Suppressor macrophage (primary cell): ENCODE data around the gene ABLIM3.
A peak's percentile ranks its signal among the peaks of the same experiment; 100 is the strongest.

Experiments
- DNase-seq, 4 experiments: peaks; one replicate each; pipeline ENCODE4 v3.0.0-alpha.2; 2020 to 2022

The ABLIM3 gene

GRCh38 chr5:149220750-149221149 is 79.5 kb downstream of the ABLIM3 start:
- no peak for DNase-seq

- DNase-seq = no peak
Observed at GRCh38 chr5:149221326-149221725, 80.0 kb downstream of the ABLIM3 start.

DNA sequence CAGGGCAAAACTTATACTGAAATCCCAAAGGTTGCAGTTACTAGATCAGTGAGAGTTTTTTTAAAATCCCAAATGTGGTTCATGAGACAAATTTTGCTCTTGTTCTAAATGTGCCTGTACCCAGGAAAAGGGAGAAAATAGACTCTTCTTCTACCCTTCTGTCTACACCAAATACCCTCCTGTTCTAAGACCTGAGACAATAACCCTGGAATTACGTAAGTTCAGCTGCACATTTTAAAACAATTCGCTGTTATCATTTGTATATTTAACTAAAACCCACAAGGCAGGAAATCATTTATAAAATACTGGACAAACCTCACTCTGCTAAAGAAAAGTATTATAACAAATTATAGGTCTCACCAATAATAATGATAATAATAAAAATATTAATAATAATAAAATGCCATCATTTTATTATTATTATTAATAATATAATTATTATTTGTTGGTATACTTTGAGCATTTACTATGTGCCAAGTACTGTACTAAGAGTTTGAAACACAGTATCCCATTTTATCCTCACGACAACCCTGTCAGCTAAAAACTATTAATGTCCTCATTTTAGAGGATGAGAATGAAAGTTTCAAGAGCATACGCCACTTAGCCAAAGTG is 80.5 kb downstream of the ABLIM3 start:
- no peak for DNase-seq

DNA sequence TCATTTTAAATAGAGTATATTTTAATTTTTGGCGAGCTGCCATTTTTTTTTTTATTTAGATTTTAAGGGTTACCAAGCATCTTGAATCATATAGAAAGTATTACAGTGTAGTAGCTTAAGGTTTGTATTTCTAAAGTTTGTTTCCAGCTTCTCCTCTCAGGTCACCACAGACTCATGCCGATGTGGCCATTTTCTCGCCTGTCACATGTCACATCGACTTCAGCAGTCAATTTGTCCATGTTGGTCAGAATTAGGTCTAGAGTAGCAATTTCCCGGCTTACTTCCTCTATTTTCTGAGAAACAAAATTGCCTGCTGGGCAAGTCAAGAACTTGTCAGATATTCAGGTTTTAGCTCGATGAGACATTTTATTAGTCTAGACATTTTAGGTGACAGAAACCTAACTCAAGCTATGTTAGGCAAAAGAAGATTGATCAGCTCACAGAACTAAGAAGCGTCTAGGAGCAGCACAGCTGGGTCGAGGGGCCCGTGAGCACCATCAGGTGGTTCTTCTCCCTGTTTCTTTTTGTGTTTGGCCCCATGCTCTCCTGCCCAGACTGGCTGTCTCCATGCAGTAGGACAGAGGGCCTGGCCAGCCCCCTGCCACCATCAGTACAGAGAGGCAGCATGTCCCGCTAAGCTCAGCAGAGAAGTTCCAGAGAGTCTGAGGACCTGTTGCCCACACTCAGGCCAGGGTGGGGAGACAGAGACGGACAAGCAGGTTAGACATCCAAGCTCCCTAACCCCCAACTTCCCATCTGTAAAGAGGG is 82.0 kb downstream of the ABLIM3 start:
- DNase-seq = peak; percentile 67 to 87 (median 80)

- DNase-seq = no peak
Observed at GRCh38 chr5:149224282-149224681, 83.0 kb downstream of the ABLIM3 start.

DNA sequence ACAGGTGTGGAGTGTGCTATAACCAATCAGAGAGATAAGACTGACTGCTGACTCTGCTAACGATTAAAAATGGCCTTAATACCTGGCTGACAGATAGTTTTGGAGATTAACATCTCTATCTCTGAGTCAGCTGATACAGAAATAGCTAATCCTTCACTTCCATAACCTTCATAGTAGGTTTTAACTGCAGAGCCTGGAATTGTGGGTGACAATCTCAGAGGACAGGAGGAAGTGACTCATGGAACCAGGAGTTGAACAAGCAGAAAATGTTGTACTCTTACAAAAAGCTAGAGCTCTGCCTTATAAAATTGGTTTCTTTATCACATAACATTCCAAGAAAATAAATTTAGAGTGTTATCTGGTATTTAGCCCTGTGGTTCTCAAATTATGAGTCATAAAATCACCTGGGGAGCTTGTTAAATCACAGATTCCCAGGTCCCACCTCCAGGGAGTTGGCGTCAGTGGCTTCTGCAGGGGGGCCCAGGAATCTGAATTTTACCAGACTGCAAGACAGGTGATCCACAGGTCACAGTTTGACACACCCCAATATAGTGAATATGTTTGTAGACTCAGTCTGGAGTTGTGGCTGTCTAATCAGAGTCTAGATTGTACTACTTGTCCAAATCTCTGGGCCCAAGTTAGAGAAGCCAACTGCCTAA is 86.0 kb downstream of the ABLIM3 start:
- peak; percentile 15 to 67 (median 42) for DNase-seq

DNA sequence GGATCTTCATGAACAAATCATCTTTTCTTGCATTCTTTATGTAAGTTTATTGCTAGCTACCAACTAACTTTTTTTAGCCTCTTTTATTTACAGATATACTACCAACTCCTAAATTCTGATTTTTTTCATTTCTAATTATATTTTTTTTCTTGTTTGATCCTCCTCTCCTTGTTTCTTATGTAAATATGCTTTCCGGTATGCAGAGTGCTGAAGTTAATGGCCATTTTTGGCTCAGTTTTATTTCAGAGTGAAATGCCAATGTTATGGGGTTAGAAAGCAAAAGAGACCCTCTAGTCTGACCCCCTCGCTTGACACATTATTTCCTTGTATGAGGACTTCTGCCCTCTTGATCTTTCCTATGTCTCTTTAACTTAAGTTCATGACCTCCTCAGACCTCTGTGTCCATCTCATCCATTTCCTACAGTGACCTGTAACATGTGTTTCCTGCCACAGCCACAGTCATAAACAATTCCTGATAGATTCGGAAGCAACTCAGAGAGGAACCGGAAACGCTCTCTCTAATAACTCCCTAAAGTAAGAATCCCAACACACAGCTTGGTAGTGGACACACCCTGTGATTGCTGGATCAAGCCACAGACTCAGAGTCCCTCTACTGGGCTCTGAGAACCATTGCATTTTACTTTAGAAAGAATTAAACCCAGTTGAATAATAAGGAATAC is 87.5 kb downstream of the ABLIM3 start:
- peak; percentile 69 to 88 (median 79) for DNase-seq

GRCh38 chr5:149229298-149229937 is 88.1 kb downstream of the ABLIM3 start:
- DNase-seq = no peak

DNA sequence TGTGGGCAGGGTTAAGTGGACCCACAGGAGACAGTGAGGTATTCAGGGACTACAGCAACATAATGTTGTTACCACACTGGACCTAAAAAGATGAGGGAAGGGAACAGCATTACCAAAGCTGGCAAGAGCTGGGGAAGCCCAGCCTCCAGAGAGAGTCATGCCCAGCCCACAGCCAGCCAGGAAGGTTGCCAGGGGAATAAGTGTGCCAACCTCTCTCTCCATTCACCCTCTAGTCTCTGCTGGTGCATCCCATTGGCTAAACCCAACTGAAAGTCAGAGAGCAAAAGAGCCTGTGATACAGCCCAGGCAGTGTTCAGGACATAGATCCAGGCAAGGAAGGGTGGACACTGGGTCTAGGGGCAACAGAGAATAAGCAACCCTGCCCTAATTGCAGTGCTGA is 94.5 kb downstream of the ABLIM3 start:
- no peak for DNase-seq

DNA sequence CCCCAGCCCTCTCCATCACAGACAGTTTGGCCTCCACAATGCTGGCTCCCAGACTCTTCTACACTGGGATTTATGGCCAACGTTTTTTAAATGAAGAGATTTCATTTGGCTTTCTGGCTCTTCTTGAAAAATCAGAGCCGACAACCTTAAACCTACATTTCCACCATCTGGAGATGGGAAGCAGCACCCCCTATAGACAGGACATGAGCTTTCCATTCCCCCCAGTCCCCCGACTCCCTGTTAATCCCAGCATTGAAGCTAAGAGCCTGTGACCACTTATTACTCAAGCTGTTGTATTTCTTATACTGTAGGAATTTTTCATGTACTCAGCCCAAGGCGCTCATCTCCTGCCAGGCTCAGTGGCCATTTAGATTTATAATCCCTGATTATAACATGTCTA is 96.4 kb downstream of the ABLIM3 start:
- DNase-seq = no peak

DNA sequence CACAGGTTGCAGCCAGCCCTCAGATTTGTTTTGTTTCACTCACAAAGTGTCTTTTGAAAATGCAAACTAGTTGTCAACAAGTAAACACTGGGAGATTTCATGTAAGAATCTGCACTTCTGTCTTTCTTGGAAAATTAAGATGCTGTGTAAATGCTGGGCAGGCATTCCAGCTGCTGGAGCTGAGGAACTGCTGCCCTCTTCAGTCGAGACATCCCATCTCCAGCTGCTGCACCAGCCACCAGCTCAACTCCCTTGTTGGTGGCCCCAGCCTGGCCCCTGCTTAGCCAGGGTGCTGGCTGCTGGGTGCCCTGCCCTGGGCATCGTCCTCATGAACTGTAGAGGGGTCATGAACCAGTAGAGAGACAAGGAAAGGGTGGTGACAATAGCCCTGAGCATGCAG is 97.2 kb downstream of the ABLIM3 start:
- no peak for DNase-seq

DNA sequence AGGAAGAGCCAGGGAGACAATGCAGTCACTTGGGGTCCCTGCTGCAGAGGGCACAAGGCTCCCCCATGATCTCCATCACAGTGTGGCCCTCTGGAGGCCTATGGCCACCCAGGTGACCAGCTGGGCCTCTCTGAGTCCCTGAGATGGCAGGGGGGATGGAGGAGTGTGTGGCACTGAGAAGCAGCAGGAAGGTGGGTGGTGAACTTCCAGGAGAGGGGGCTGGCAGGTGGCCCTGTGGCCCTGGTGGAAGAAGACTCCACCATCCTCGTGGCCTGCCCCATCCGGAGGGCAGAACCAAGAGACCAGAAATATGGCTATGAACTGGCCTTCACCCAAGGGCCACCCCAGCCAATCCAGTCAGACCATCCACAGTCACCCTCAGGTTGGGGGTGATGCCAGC is 98.6 kb downstream of the ABLIM3 start:
- DNase-seq = no peak

DNA sequence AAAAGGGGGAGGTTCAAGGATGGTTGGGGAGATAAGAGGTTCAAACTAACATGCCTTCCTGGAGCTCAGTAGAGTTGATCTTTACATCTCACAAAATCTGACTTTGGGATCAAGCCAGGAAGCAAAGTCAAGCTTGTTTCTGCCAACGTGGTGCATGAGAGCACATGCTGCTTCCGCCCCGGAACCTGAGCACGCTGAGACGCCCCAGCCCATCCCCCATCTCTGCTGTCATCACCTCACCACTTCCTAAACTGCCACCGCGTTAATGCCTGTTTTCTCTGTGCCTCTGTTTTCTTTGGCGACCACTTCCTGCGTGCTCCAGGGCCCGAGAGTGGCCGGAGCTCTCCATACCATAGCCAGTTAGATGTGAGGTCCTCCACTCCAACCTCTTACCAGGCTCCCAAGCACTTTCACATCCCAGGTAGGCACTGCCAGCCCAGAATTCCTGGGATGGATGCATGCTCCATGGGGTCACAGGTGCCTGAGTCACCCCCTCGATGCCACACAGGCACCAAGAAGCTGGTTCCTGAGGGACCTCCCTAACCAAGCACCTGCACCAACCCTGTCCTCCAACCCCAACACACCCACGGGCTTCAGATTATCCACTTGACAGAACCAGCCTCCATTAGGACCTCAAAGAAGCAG is 99.2 kb downstream of the ABLIM3 start:
- DNase-seq = peak; percentile 10 to 60 (median 52)

DNA sequence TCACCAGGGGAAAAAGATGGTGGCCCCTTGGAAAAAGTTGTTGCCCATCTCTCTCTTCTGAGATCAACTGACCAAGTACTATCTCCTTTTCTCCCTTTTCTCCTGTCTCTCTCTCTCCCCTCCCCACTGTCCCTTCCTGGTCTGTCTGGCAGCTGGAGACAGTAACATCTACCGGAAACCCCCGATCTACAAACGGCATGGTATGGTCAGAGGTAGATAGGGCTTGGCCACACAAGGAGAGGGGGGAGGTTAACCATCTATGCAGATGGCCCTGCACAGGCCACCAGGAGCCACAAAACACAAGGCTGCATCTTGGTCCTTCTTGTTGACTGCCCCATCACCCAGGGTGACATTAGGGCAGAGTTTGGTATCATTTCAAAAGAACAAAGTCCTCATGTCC is 101.0 kb downstream of the ABLIM3 start:
- DNase-seq = no peak

- no peak for DNase-seq
Observed at GRCh38 chr5:149246906-149247305, 105.6 kb downstream of the ABLIM3 start.

DNA sequence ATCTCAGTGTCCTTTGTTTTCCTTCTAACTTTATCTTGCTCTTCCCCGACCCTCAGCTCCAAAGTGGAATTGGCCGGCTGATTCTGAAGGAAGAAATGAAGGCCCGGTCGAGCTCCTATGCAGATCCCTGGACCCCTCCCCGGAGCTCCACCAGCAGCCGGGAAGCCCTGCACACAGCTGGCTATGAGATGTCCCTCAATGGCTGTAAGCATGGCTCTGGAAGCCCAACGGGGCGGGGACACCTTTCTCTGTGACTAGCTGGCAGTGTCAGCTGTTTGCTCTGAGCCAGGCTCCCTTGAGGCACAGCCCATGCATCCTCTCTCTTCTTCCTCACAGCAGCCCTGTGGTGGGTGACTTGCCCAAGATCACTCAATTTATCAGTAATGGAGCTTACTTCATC is 106.4 kb downstream of the ABLIM3 start:
- DNase-seq = no peak

DNA sequence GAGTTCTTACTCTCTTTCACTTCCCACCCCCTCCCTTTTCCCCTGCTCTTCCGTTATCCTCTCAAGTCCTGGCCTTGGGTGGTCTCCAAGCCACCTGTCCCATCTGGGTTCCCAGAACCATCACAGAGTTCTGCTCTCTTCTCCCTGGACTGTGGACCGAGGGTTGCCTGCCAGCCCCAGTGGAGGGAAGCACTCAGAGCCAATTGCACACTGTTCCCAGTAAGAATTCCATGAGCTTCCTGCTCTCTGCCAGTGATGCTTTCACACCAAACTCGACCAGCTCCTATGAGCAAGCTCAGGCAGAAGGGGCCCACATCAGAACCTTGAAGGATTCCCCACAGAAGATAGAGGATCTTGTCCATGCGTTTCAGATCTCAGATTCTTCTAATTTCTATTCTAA is 110.3 kb downstream of the ABLIM3 start:
- DNase-seq = no peak

DNA sequence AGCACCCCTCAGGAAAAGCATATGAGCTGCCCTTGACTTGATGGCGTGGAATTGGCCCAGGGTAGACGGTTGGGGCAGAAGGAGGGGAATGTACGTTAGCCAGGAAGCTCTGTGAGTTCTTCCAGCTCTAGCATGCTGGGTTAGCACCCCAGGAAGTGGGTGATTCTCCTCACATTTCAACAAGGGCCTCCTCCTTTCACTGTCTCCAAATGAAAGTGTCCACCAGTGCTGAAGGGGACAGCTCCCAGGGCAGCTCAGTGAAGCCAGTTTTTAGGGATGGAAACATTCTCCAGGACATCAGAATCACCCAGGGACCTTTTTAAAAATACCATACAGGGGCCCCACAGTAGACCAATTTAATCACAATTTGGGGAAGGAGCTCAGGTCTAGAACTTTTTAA is 113.2 kb downstream of the ABLIM3 start:
- DNase-seq = no peak

- no peak for DNase-seq
Observed at GRCh38 chr5:149256451-149256850, 115.2 kb downstream of the ABLIM3 start.

- DNase-seq = no peak
Observed at GRCh38 chr5:149257131-149257530, 115.8 kb downstream of the ABLIM3 start.

GRCh38 chr5:149257889-149258705 is 116.8 kb downstream of the ABLIM3 start:
- no peak for DNase-seq
